Osteoblast (primary cell): ENCODE results near the gene SH3GL2. TPM values are rescaled to one million over a fixed set of nuclear protein-coding genes. Genes with fewer than 3 reads are reported as not detected.

Source experiments
- DNase-seq: peaks from one replicate; pipeline ENCODE4 v3.0.0; 2011; ENCODE audit warnings: low spot score, mixed read lengths; ENCODE audit not compliant: insufficient read length; ENCODE audit errors: missing footprints
- H2AFZ ChIP-seq: 2 replicates; pipeline ENCODE4 v1.6.0; 2011; ENCODE audit warnings: mild to moderate bottlenecking, low read length
- H3K27ac ChIP-seq: 2 replicates; pipeline ENCODE4 v1.5.1; 2011; ENCODE audit warnings: mild to moderate bottlenecking, low read depth, low read length, moderate library complexity
- H3K27me3 ChIP-seq: 2 replicates; pipeline ENCODE4 v1.6.0; 2012; ENCODE audit warnings: mild to moderate bottlenecking, control low read depth, inconsistent platforms, low read length, moderate library complexity; ENCODE audit not compliant: insufficient read depth
- H3K36me3 ChIP-seq: 2 replicates; pipeline ENCODE4 v1.5.1; 2011; ENCODE audit warnings: mild to moderate bottlenecking, low read length, control low read depth, moderate library complexity; ENCODE audit not compliant: insufficient read depth
- H3K4me1 ChIP-seq: 2 replicates; pipeline ENCODE4 v1.5.1; 2011; ENCODE audit warnings: mild to moderate bottlenecking, low read length, control low read depth, moderate library complexity; ENCODE audit not compliant: insufficient read depth
- H3K4me2 ChIP-seq: 2 replicates; pipeline ENCODE4 v1.6.0; 2011; ENCODE audit warnings: mild to moderate bottlenecking, low read length; ENCODE audit not compliant: insufficient read depth
- H3K4me3 ChIP-seq: fragments of 200-600 bp; sonication (generic); 3 replicates; pipeline ENCODE4 v1.5.1; 2012; ENCODE audit warnings: mild to moderate bottlenecking, low read length, inconsistent platforms; ENCODE audit not compliant: insufficient read depth
- H3K79me2 ChIP-seq: 2 replicates; pipeline ENCODE4 v1.6.0; 2012; ENCODE audit warnings: mild to moderate bottlenecking, low read length, control low read depth, inconsistent platforms; ENCODE audit not compliant: insufficient read depth
- H3K9me3 ChIP-seq: 2 replicates; pipeline ENCODE4 v1.5.1; 2011; ENCODE audit warnings: low read depth, low read length, control low read depth
- H4K20me1 ChIP-seq: 2 replicates; pipeline ENCODE4 v1.6.0; 2012; ENCODE audit warnings: mild to moderate bottlenecking, low read length, control low read depth; ENCODE audit not compliant: insufficient read depth
- total RNA-seq: library from RNA; depleted of rRNA; stranded (reverse); fragments of >200 nt; gene quantifications from 2 replicates; pipeline ENCODE4 v1.2.3, GENCODE V29; 2012
- TF ChIP-seq, protein P1 (sequence below): IDR thresholded peaks from 2 replicates; pipeline ENCODE4 v1.5.1; 2011; ENCODE audit warnings: mild to moderate bottlenecking, low read depth, low read length, moderate library complexity; ENCODE audit errors: extremely low read depth

The SH3GL2 gene
- total RNA-seq, 1 donor, result under 0.01 TPM

- DNase-seq, result no peak
- Histone ChIP-seq H2AFZ (no peak overlapping the region), H3K9me3 (no peaks in the 10 kb centered on the region), H3K27me3 (peaks cover 5% of the 10 kb centered on the region), H3K79me2 (no peaks in the 10 kb centered on the region), H3K4me3 (no peak overlapping the region), H3K4me2 (no peak overlapping the region), H3K27ac (no peak overlapping the region), H3K36me3 (no peaks in the 10 kb centered on the region), H3K4me1 (no peaks in the 10 kb centered on the region), H4K20me1 (no peaks in the 10 kb centered on the region)
- TF ChIP-seq, protein P1, sequence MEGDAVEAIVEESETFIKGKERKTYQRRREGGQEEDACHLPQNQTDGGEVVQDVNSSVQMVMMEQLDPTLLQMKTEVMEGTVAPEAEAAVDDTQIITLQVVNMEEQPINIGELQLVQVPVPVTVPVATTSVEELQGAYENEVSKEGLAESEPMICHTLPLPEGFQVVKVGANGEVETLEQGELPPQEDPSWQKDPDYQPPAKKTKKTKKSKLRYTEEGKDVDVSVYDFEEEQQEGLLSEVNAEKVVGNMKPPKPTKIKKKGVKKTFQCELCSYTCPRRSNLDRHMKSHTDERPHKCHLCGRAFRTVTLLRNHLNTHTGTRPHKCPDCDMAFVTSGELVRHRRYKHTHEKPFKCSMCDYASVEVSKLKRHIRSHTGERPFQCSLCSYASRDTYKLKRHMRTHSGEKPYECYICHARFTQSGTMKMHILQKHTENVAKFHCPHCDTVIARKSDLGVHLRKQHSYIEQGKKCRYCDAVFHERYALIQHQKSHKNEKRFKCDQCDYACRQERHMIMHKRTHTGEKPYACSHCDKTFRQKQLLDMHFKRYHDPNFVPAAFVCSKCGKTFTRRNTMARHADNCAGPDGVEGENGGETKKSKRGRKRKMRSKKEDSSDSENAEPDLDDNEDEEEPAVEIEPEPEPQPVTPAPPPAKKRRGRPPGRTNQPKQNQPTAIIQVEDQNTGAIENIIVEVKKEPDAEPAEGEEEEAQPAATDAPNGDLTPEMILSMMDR, result no peak
Observed at GRCh38 chr9:17622749-17623148, 43.9 kb downstream of the SH3GL2 start.

DNA sequence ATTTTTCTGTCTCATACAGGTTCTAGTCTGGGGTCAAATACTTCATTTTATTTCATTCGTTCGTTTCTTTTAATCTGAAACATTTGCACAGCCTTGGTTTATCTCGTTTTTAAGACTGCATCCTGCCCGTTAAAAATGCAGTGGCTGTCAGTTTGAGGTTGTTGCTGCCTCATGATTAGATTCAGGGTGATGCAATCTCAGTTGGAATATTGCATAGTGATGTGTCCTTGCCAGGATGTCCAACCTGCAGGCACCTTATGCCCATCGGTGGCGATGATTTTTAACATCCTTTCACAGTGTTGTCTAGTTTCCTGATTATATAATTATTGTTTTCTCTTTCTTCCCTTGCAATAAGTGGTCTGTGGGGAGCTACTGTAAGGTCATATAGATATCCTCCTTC is 45.1 kb downstream of the SH3GL2 start:
- DNase-seq, result no peak
- Histone ChIP-seq H3K27ac (no peak overlapping the region), H3K9me3 (no peaks in the 10 kb centered on the region), H3K4me3 (no peak overlapping the region), H3K36me3 (no peaks in the 10 kb centered on the region), H4K20me1 (no peaks in the 10 kb centered on the region), H2AFZ (no peak overlapping the region), H3K4me2 (no peak overlapping the region), H3K4me1 (no peaks in the 10 kb centered on the region), H3K27me3 (peaks cover 5% of the 10 kb centered on the region), H3K79me2 (no peaks in the 10 kb centered on the region)
- TF ChIP-seq, protein P1, result no peak

GRCh38 chr9:17624571-17624970 is 45.7 kb downstream of the SH3GL2 start:
- TF ChIP-seq, protein P1, result no peak
- H3K27ac ChIP-seq, result no peak overlapping the region
- H3K36me3 ChIP-seq, result no peaks in the 10 kb centered on the region
- peaks cover 5% of the 10 kb centered on the region for H3K27me3 ChIP-seq
- H3K4me2 ChIP-seq, result no peak overlapping the region
- no peak overlapping the region for H3K4me3 ChIP-seq
- H3K79me2 ChIP-seq, result no peaks in the 10 kb centered on the region
- H4K20me1 ChIP-seq, result no peaks in the 10 kb centered on the region
- no peaks in the 10 kb centered on the region for H3K4me1 ChIP-seq
- H2AFZ ChIP-seq, result no peak overlapping the region
- no peaks in the 10 kb centered on the region for H3K9me3 ChIP-seq
- DNase-seq, result peak; percentile 19

- TF ChIP-seq, protein P1, result no peak
- no peak for DNase-seq
- Histone ChIP-seq H3K36me3 (no peaks in the 10 kb centered on the region), H2AFZ (no peak overlapping the region), H4K20me1 (no peaks in the 10 kb centered on the region), H3K79me2 (no peaks in the 10 kb centered on the region), H3K9me3 (no peaks in the 10 kb centered on the region), H3K27ac (no peak overlapping the region), H3K4me1 (no peaks in the 10 kb centered on the region), H3K4me3 (no peak overlapping the region), H3K4me2 (no peak overlapping the region), H3K27me3 (peaks cover 5% of the 10 kb centered on the region)
Observed at GRCh38 chr9:17625644-17626388, 47.0 kb downstream of the SH3GL2 start.
